ENCODE measurements around the gene CH25H. TPM values are rescaled to one million over a fixed set of nuclear protein-coding genes. Genes with fewer than 3 reads are reported as not detected.
A peak's percentile ranks its signal among the peaks of the same experiment; 100 is the strongest.
"Not testable (repeated sequence)": the region's sequence is repeated elsewhere in the genome, so short reads cannot be mapped to it uniquely, and the experiment has no call there.

CH25H gene
- polyA plus RNA-seq (ENCODE audit: insufficient read depth in 1 of 5, insufficient read length in 5 of 5, low replicate concordance in 1 of 5): under 1 TPM; 0.10 to 0.22 (median 0.21) TPM
- long read RNA-seq, donor 1: 0 reads
- long read RNA-seq, donor 2: 0 reads
- long read RNA-seq, donor 3: 0 reads
- long read RNA-seq, donor 4, partial matches to known transcripts: 0 of 1 reads
- long read RNA-seq, donor 4, other reads (novel, unspliced or antisense): 0 of 1 reads
- long read RNA-seq, donor 5: 0 reads
- long read RNA-seq, donor 6: 0 reads
- long read RNA-seq, donor 7: 0 reads
- long read RNA-seq, donor 8: 0 reads

GRCh38 chr10:89207181-89207800 is at the start of gene CH25H:
Gene CH25H, minus strand, starts transcription at chr10:89207317. Its CDS starts 25 bp downstream, at chr10:89207292.
- DNase-seq: peak; percentile 44 to 57

- no peak for DNase-seq
Observed at GRCh38 chr10:89256340-89256739, 49.2 kb upstream of the CH25H start.

- no peak for DNase-seq
Observed at GRCh38 chr10:89255793-89256192, 48.7 kb upstream of the CH25H start.

GRCh38 chr10:89255091-89255579 is 48.0 kb upstream of the CH25H start:
- not testable (repeated sequence) for DNase-seq

- DNase-seq: no peak
Observed at GRCh38 chr10:89252225-89252585, 45.1 kb upstream of the CH25H start.

GRCh38 chr10:89251409-89252224 is 44.5 kb upstream of the CH25H start, which contains the start of gene LIPA:
Gene LIPA, minus strand, starts transcription at chr10:89251775. Its CDS starts 4,127 bp downstream, at chr10:89247648.
- DNase-seq: peak; percentile 94 to 96

- no peak for DNase-seq
Observed at GRCh38 chr10:89250865-89251408, 43.8 kb upstream of the CH25H start.

- DNase-seq: no peak
Observed at GRCh38 chr10:89248990-89249389, 41.9 kb upstream of the CH25H start.

- not testable (repeated sequence) for DNase-seq
Observed at GRCh38 chr10:89247623-89248022, 40.5 kb upstream of the CH25H start.

GRCh38 chr10:89245802-89246201 is 38.7 kb upstream of the CH25H start:
- DNase-seq: no peak

- no peak for DNase-seq
Observed at GRCh38 chr10:89242840-89243568, 35.9 kb upstream of the CH25H start.

GRCh38 chr10:89242345-89242684 is 35.2 kb upstream of the CH25H start:
- DNase-seq: no peak

GRCh38 chr10:89241486-89242344 is 34.6 kb upstream of the CH25H start:
- no peak for DNase-seq

GRCh38 chr10:89241026-89241425 is 33.9 kb upstream of the CH25H start:
- no peak for DNase-seq

GRCh38 chr10:89240519-89240918 is 33.4 kb upstream of the CH25H start:
- no peak for DNase-seq

- no peak for DNase-seq
Observed at GRCh38 chr10:89238956-89239644, 32.0 kb upstream of the CH25H start.

- no peak for DNase-seq
Observed at GRCh38 chr10:89237849-89238248, 30.7 kb upstream of the CH25H start.

GRCh38 chr10:89236226-89236797 is 29.2 kb upstream of the CH25H start:
- no peak for DNase-seq

GRCh38 chr10:89235073-89235798 is 28.1 kb upstream of the CH25H start:
- no peak for DNase-seq

Measured in right lung (tissue), 10 donors.